HL-60 (cell line): Measurements from ENCODE around the gene COL4A6.

Experiments
- CTCF ChIP-seq: IDR thresholded peaks from one replicate; pipeline ENCODE4 v1.5.1; 2011; ENCODE audit warnings: low read length, control low read depth, inconsistent platforms; ENCODE audit not compliant: insufficient read depth
- GABPA ChIP-seq: IDR thresholded peaks from 2 replicates; pipeline ENCODE4 v1.6.1; 2012; ENCODE audit warnings: low read depth
- REST ChIP-seq: IDR thresholded peaks from 2 replicates; pipeline ENCODE4 v1.6.1; 2012; ENCODE audit warnings: low read depth; ENCODE audit not compliant: insufficient replicate concordance
- SPI1 ChIP-seq: IDR thresholded peaks from 2 replicates; pipeline ENCODE4 v1.6.1; 2012; ENCODE audit warnings: low read depth, mild to moderate bottlenecking, borderline replicate concordance

GRCh38 chrX:108347800-108348199 is 90.4 kb downstream of the COL4A6 start:
- TF ChIP-seq CTCF (no peak), GABPA (no peak), SPI1 (no peak), REST (no peak)
